NCI-H1105 treated with DMSO at 0.1 percent for 48 hours (cell line): Measurements from ENCODE around the gene RDH5.

Experiments
- DNase-seq: peaks from one replicate; lab custom pipeline; 2025; lab: John Stamatoyannopoulos, UW

Gene RDH5

DNA sequence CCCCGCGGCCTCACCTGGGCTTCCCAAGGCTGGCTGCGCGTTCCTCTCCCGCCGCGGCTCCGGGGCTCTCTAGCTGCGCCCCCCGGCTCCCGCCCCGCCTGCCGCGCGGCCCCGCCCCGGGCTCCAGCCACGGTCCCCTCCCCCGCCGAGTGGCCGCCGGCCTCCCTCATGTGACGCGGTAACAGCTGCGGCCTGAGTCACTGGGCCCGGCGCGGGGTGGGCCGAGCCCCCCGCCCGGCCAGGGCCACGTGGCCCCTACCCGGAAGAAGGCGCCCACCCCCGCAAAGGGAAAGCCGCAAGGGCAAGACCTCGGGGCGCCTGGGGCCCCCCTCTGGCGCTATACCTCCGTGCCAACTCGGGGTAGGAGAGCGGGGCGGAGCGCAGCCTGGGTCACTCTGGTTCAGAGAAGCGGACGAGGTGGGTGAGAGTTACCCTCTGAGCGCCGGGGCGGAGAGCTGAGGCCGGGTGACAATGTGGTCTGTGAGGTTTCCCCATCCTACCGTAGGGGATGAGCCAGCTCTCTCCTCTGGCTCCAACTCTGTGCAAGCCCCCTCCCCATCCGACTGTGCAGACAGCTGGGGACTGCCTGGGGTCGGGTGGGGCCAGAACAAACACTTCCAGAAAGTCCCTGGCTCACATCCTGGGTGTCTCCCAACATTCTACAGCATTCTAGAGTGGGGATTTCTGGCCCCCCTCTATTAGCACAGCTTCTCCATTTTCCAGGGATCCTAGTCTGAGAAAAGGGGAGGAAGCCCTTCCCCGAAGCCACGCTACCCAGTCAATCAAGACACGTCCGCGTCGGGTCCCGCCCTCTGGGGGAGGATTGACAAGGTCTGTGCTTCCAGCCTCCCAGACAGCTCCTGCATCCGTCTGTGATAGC lies 9.0 kb downstream of the RDH5 start, which contains the start of gene CD63:
CD63 (minus strand) TSS at position 71 of the 880 bp plus-strand sequence. CDS start 668 bp downstream, outside the sequence.
- DNase-seq, result peak; percentile 52

DNA sequence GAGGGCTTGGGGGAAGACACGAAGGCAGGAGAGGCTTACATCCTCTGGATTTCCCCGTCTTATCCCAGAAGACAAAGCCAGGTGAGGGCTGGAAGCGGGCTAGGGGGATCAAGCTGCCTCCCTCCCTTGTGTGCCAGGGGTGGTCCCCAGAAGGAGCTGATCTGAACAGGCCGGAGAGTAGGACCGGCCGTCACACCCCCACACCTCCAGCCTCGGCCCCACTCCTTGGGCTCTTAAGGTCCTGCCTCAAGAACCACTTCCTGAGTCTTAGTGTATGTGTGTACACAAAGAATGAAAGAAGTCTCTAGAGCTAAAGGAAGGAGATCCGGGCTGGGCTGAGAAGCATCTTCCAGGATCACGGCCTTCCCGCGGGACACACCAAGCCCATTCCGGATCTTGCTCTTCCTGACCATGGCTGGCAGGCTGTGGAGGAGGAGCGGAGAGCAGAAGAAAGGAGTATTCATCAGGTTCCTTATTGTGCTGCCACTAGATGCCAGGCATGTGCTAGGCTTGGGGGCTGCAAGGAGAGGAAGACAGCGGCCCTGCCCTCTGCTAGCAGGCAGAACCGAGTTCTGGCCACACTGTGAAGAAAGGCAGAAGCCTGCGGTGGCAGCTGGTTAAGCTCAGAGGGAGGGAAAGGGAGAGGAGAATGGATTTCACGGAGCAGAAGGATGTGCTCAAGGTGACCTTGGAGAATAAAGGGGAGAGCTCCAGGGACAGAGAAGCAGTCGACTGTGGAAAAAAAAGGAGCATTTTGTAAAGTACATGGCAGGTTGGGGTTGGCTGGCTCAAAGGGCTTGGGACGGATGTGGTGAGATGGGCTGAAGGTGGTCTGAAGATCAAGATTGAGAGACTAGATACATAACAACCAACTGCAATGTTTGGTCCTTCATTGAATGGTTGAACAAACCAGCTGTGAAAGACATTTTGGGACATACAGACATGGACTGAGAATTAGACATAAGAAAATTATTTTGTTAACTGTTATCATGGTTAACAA lies 9.9 kb downstream of the RDH5 start:
- no peak for DNase-seq

DNA sequence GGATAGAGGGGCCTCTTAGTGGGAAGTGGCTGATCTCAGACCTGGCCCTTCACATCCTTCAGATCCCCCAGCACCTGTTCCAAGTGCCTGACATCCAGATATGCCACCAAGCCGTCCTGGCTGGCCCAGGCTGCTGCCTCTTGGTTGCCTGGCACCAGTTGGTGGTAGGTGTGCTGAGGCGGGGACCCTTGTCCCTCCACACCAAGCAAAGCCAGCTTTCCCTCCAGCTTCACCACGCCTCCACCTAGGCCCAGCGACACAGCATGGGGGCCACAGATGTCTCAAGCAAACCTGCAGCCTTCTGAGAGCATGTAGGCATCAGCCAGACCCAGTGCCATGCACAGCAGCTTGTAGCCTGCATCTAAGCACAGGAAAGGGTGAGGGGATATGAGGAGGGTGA lies 12.1 kb downstream of the RDH5 start:
- no peak for DNase-seq

GRCh38 chr12:55733021-55733555 lies 12.9 kb downstream of the RDH5 start:
- DNase-seq, result no peak

GRCh38 chr12:55733858-55734257 lies 13.7 kb downstream of the RDH5 start:
- no peak for DNase-seq

DNA sequence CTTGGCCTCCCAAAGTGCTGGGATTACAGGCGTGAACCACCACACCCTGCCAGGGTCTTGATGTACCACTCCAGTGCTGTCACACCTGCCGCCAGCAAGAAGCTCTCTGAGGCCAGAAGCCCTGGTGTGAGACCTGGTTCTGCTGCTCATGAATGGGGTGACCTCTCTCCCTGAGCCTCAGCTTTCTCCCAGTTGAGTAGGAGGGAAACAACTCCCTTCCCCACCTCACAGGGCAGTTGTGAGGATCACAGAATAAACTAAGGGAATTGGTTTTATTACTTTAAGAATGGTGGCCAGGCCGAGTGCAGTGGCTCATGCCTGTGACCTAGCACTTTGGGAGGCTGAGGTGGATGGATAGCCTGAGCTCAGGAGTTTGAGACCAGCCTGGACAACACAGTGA lies 14.4 kb downstream of the RDH5 start:
- DNase-seq, result no peak

GRCh38 chr12:55736076-55736475 lies 15.9 kb downstream of the RDH5 start:
- DNase-seq, result no peak

GRCh38 chr12:55736780-55737580 lies 16.8 kb downstream of the RDH5 start:
- DNase-seq, result peak; percentile 35

DNA sequence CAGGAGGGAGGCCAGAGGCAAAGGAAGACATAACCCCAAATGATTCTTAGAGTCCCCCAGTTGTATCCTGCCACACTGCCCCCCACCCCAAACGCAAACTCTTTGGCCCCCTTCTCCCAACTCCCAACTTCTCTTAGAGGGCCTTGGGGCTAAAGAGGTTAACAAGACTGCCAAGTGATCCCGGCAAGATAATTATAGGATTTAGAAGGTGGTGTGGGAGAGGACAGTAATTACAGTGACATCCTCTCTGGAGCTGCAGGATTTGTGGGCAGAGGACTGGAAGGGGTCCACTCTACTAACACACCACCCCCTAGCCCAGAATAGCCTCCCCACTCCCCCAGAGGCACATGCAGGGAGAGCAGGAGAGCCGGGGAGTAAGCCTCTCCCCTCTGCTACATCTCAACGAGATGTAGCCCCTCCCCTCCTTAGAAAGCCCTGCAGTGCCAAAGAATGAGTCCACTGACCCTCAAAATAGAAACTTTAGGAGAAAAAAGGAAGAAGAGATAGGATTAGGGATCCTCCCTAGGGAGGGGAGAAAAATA lies 17.5 kb downstream of the RDH5 start:
- DNase-seq, result peak; percentile 22

DNA sequence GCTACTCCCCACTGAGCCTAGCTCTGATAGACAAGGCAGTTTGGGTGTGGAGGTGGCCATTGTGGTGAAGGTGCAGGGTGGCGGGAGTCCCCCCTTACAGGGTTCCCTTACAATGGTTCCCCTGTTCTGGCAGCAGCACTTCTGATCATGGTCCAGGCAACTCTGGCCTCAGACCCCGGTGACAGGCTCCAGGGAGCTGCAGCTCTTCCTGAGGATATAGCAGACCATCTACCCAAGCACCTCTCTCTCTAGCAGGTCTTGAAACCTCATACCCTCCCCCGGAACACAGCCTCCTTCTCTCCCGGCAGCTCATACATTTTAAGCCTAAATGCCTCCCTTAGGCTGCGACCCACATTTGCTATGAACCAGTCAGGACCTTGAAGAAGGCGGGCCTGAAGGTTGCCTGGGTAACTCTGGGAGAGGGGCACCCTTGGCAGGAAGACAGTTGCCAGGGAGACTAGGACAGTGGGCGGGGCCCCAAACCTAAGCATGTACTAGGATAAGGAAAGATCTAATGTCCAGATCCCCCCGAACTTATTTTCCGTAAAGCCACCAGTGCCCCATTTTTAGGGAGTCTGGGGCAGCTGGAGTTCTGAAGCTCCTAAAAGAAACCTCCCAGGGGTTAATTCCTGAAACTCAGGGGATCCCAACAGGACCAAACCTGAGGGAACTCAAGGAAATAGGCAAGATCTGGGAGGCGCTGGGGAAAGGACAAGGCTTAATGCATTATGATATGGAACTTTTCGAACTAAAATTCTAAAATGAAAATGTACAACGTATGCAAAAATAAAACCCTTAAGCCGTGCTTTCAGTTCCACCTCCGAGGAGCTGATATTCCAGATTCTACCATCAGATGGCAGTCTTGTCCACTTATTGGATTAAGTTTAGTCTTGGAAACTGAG lies 18.2 kb downstream of the RDH5 start:
- peak; percentile 83 for DNase-seq

DNA sequence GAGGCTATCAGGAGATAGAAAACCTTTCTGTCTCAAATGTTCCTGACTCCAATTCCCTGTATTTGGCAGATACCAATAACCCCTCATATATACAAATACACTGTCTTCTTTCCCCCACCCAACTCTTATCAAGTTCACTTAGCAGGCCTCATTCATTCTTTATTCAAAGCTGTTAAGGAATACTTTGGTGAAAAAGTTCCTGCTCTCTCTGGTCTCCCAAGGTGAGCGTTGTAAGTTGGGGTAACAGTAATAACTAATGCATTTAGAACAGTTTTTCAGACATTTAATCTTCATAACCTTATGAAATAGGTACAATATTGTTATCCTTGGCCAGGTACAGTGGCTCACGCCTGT lies 18.8 kb downstream of the RDH5 start:
- DNase-seq, result no peak

DNA sequence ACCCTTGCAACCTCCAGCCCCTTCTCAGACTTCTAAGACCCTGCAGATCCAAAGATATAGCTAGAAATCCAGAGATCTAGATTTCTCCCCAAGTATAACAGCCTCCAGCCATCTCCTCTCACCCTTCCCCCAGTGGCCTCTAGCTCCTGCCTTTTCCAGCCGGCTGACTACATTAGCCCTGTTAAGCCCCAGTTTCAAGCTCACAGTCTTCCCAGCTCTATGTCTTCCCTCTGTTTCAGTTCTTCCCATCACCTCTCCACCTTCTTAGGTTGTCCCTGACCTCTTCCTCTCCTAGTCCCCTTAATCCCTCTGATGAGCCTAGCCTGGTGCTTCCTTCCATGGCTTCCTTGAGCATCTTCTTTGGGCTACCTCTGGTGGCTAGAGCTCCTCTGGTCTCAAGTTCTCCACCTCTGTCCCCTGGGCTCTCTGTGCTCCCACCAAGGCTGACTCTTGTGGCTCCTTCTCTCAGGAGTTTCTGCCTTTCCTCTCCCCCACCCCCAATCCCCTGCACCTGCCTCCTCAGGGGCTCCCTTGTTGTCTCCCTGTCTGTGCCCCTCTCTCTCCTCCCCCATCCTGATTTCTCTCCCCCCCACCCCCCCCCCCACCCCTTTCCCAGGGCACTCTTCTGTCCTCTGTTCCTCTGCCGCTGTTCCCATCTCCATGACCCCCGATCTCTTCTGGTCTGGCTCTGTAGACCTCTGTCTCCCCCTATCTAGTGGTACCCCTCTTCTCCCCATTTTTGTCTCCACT lies 21.9 kb downstream of the RDH5 start:
- no peak for DNase-seq

DNA sequence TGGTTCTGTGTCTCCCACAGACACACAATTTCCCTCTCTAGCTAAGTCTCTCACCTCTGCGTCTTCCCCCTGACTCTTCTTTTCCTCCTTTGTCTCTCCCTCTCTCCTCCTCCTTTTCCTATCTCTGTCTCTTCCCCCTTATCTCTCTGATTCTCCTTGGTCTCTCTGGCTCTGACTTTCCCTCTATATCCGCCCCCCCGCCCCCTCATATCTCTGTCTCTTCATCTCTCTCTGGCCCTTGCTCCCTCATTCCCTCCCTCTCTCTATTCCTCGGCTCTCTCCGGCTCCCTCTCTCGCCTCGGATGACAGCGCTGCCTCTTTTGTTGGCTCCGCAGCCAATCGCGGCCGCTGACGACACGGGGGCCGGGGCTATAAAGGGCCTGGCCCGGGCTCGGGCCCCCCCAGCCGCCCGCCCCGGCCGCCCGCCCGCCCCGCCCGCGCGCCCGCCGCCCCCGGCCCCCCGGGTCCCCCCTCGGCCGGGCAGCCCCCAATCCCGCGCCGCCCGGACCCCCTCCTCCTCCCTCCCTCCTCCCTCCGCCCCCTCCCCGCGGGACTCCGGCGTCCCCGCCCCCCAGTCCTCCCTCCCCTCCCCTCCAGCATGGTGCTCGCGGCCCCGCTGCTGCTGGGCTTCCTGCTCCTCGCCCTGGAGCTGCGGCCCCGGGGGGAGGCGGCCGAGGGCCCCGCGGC lies 22.7 kb downstream of the RDH5 start, which contains the start of gene GDF11:
GDF11 (plus strand) TSS at position 404 of the 687 bp plus-strand sequence; CDS start at position 599, 195 bp downstream.
- DNase-seq, result peak; percentile 55

DNA sequence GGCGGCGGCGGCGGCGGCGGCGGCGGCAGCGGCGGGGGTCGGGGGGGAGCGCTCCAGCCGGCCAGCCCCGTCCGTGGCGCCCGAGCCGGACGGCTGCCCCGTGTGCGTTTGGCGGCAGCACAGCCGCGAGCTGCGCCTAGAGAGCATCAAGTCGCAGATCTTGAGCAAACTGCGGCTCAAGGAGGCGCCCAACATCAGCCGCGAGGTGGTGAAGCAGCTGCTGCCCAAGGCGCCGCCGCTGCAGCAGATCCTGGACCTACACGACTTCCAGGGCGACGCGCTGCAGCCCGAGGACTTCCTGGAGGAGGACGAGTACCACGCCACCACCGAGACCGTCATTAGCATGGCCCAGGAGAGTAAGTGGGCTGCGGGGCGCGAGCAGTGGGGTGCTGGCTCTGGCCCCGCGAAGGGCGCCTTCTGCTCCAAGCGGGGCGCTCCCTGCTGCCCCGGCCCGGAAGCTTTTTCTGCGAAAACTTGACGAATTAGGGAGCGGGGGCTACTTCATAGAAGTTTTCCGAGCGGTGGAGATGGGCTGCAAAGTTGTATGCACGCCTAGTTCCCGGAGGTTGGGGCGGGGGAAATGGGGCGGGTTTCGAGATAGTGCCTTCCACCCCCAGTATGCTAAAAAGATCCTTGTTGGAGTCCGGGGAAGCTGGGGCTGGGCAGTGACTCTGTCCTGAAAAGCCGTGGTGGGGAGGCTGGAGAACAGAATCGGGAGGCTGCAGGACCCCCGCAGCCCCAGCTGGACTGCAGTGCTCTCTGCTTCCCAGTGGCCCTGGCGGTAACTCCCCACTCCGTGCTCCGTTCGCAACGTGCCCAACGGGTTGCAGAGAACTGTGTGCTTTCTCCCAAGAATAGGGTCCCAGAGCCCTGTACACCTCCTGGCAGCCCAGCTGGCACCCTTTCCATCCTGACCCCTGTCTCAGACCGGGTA lies 23.5 kb downstream of the RDH5 start:
- DNase-seq, result no peak

- no peak for DNase-seq
Observed at GRCh38 chr12:55744340-55745030, 24.3 kb downstream of the RDH5 start.

DNA sequence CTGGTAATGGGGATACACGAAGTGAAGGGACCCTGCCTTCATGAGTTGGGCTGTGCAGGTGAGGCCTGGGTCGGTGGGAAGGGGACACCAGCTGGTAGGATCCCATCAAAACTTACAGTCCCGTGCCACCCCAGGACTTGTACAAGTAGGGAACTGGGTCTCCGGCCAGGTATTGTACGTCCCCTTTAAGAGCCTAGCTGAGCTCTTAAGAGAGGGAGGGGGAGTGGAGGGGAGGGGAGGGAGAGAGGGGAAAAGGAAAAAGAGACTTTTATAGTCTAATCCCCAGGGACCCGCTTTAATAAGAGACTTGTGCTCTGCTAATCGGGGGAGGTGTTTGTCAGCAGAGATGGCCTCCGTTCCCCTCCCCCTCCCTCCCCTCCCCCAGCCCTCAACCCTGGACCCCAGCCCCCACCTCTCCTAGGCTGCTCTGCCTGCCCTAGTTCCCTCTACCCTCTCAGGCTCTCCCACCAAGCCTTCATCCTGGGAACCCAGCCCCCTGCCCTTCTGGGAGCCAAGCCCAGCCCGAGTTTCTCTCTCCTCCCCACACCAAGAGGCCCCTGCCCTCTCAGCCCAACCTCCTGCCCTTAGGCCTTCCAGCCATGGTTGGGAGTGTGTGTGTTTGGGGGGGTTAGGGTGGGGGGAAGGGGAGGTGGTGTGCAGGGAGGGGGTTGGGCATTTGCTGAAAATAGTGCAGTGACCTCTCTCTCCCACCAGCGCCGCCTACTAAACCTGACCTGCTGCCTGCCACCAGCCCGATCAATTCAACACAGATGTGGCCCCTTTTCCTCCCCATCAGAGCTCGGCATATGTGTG lies 25.4 kb downstream of the RDH5 start:
- DNase-seq, result peak; percentile 32
